ENCODE data around the gene HOXD10.

DNA sequence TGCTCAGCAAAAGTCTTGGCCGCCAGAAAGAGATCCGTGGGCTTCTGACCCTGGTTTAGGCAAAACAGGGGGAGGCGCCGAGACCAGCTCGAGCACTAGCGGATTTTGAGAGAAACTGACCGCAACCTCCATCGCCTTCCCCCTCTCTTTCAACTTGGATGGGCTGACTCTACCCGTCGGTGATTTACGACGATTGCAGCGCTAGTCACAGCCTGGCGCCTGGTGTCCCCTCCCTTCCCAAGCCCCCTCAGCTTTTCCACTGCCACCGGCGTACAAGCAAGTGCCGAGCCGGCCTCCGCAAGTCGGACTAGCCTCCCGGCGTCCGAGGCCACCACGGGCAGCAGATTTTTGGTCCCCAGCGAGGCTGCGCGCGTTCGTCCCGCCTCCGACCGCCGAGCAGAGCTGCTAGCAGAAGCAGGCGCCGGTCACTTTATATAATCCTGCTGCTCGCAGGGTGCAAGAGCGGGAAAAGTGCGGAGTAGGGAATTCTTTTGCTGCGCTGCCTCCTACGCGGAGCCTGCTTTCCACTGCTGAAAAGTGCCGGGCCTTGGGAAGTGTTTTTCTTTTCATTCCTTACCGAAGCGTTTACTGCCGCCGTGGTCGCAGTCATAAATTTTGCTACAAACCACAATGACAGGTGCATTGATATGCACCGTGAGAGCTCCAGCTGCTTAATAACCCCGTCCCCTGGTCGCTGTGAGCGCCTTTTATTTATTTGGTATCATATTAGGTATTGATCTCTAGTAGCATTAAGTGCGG is 48.2 kb downstream of the HOXD10 start:
- TF ChIP-seq, protein P1, sequence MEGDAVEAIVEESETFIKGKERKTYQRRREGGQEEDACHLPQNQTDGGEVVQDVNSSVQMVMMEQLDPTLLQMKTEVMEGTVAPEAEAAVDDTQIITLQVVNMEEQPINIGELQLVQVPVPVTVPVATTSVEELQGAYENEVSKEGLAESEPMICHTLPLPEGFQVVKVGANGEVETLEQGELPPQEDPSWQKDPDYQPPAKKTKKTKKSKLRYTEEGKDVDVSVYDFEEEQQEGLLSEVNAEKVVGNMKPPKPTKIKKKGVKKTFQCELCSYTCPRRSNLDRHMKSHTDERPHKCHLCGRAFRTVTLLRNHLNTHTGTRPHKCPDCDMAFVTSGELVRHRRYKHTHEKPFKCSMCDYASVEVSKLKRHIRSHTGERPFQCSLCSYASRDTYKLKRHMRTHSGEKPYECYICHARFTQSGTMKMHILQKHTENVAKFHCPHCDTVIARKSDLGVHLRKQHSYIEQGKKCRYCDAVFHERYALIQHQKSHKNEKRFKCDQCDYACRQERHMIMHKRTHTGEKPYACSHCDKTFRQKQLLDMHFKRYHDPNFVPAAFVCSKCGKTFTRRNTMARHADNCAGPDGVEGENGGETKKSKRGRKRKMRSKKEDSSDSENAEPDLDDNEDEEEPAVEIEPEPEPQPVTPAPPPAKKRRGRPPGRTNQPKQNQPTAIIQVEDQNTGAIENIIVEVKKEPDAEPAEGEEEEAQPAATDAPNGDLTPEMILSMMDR (IDR thresholded peaks at IDR 0.05): no peak
- no peak for TF ChIP-seq POLR2AphosphoS5 (IDR thresholded peaks at IDR 0.05)
- TF ChIP-seq EP300 (IDR thresholded peaks at IDR 0.05): no peak
- TF ChIP-seq POLR2A (IDR thresholded peaks at IDR 0.05): no peak

All from suprapubic skin (tissue), 4 donors.